GM06990 (cell line): ENCODE data around the gene VPS41.

ENCODE experiments used
- DNase-seq: peaks from one replicate; pipeline ENCODE4 v3.0.0-alpha.2; 2011; ENCODE audit not compliant: insufficient read length; ENCODE audit errors: extremely low read depth
- H3K27me3 ChIP-seq: replicated peaks from 2 replicates; pipeline ENCODE4 v1.6.0; 2011; ENCODE audit warnings: low read length; ENCODE audit not compliant: control insufficient read depth, insufficient read depth
- H3K36me3 ChIP-seq: 2 replicates; pipeline ENCODE4 v1.5.1; 2011; ENCODE audit warnings: low read length; ENCODE audit not compliant: control insufficient read depth, insufficient read depth
- H3K4me3 ChIP-seq: replicated peaks from 2 replicates; pipeline ENCODE4 v1.5.1; 2011; ENCODE audit warnings: low read depth, mild to moderate bottlenecking, control low read depth, low read length
- TF ChIP-seq, protein P1 (sequence below): IDR thresholded peaks from 2 replicates; pipeline ENCODE4 v1.5.1; 2011; ENCODE audit warnings: low read length, control low read depth, mild to moderate bottlenecking, inconsistent platforms; ENCODE audit not compliant: insufficient read depth, poor library complexity, severe bottlenecking

The VPS41 gene

GRCh38 chr7:38759028-38759427 is 150.0 kb downstream of the VPS41 start:
- no peak overlapping the region for H3K4me3 ChIP-seq
- H3K27me3 ChIP-seq: no peaks in the 10 kb centered on the region
- DNase-seq: no peak
- TF ChIP-seq, protein P1, sequence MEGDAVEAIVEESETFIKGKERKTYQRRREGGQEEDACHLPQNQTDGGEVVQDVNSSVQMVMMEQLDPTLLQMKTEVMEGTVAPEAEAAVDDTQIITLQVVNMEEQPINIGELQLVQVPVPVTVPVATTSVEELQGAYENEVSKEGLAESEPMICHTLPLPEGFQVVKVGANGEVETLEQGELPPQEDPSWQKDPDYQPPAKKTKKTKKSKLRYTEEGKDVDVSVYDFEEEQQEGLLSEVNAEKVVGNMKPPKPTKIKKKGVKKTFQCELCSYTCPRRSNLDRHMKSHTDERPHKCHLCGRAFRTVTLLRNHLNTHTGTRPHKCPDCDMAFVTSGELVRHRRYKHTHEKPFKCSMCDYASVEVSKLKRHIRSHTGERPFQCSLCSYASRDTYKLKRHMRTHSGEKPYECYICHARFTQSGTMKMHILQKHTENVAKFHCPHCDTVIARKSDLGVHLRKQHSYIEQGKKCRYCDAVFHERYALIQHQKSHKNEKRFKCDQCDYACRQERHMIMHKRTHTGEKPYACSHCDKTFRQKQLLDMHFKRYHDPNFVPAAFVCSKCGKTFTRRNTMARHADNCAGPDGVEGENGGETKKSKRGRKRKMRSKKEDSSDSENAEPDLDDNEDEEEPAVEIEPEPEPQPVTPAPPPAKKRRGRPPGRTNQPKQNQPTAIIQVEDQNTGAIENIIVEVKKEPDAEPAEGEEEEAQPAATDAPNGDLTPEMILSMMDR: no peak
- peaks cover 6% of the 10 kb centered on the region for H3K36me3 ChIP-seq

DNA sequence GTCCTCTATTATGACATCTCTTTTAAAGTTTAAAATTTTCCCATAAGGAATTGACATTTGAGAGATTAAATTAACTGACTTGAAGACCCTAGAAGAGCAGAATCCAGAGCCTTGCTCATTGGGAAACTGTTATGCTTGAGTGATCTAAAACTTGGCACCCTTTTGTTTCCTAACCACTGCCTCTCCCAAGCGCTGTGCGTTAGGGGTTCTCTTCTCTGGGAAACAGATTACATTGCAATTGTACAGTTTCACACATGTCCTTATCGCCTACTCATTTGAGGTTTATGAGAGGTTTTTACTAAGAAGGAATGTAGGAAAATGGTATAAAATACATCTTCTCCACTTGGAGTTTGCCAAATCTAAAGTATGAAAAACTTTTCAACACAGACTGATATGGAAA is 151.1 kb downstream of the VPS41 start:
- H3K36me3 ChIP-seq: peaks cover 6% of the 10 kb centered on the region

GRCh38 chr7:38756521-38756920 is 152.5 kb downstream of the VPS41 start:
- DNase-seq: no peak
- TF ChIP-seq, protein P1: no peak
- H3K36me3 ChIP-seq: peaks cover 6% of the 10 kb centered on the region

More for the DNA sequence above, 151.1 kb downstream of the VPS41 start:
- DNase-seq: no peak
- TF ChIP-seq, protein P1: no peak
- no peaks in the 10 kb centered on the region for H3K27me3 ChIP-seq
- H3K4me3 ChIP-seq: no peak overlapping the region

GRCh38 chr7:38753347-38753746 is 155.6 kb downstream of the VPS41 start:
- H3K27me3 ChIP-seq: no peaks in the 10 kb centered on the region
- peaks cover 7% of the 10 kb centered on the region for H3K36me3 ChIP-seq
- TF ChIP-seq, protein P1: no peak
- H3K4me3 ChIP-seq: no peak overlapping the region
- no peak for DNase-seq

More at GRCh38 chr7:38756521-38756920, 152.5 kb downstream of the VPS41 start:
- no peaks in the 10 kb centered on the region for H3K27me3 ChIP-seq
- H3K4me3 ChIP-seq: no peak overlapping the region

- no peak for DNase-seq
- H3K4me3 ChIP-seq: no peak overlapping the region
- peaks cover 7% of the 10 kb centered on the region for H3K36me3 ChIP-seq
- TF ChIP-seq, protein P1: no peak
- no peaks in the 10 kb centered on the region for H3K27me3 ChIP-seq
Measured at GRCh38 chr7:38751416-38751815, 157.6 kb downstream of the VPS41 start.

- DNase-seq: no peak
- no peaks in the 10 kb centered on the region for H3K27me3 ChIP-seq
- TF ChIP-seq, protein P1: no peak
- H3K4me3 ChIP-seq: no peak overlapping the region
- H3K36me3 ChIP-seq: peaks cover 2% of the 10 kb centered on the region
Measured at GRCh38 chr7:38748056-38748610, 160.9 kb downstream of the VPS41 start.
